H9 (cell line): ENCODE results near the gene VILL. TPM values are rescaled to one million over a fixed set of nuclear protein-coding genes. Genes with fewer than 3 reads are reported as not detected.

ENCODE experiments used
- DNase-seq: peaks from one replicate; pipeline ENCODE4 v3.0.0-alpha.2; 2017
- H2AFZ ChIP-seq: one replicate; pipeline ENCODE4 v1.6.1; 2013; ENCODE audit warnings: mild to moderate bottlenecking, low read length, control low read depth, moderate library complexity
- H2AK5ac ChIP-seq: 2 replicates; pipeline ENCODE4 v1.6.1; 2013; ENCODE audit warnings: low read length, control low read depth, mixed read lengths; ENCODE audit not compliant: insufficient read length
- H2BK120ac ChIP-seq: one replicate; pipeline ENCODE4 v1.6.1; 2013; ENCODE audit warnings: low read depth, mild to moderate bottlenecking, low read length, control low read depth, inconsistent platforms; ENCODE audit not compliant: poor library complexity, severe bottlenecking
- H2BK12ac ChIP-seq: 2 replicates; pipeline ENCODE4 v1.6.1; 2013; ENCODE audit warnings: low read length, control low read depth, mixed read lengths, low read depth; ENCODE audit not compliant: insufficient read length
- H2BK15ac ChIP-seq: 2 replicates; pipeline ENCODE4 v1.6.1; 2013; ENCODE audit warnings: low read depth, low read length, control low read depth
- H2BK20ac ChIP-seq: one replicate; pipeline ENCODE4 v1.6.1; 2013; ENCODE audit warnings: low read depth, mild to moderate bottlenecking, low read length, control low read depth, inconsistent platforms; ENCODE audit not compliant: poor library complexity, severe bottlenecking
- H2BK5ac ChIP-seq: 2 replicates; pipeline ENCODE4 v1.6.1; 2013; ENCODE audit warnings: low read length, control low read depth, mixed read lengths; ENCODE audit not compliant: insufficient read length
- H3K14ac ChIP-seq: 2 replicates; pipeline ENCODE4 v1.6.1; 2013; ENCODE audit warnings: low read length, control low read depth; ENCODE audit not compliant: insufficient read depth
- H3K18ac ChIP-seq: 2 replicates; pipeline ENCODE4 v1.6.1; 2013; ENCODE audit warnings: low read depth, mild to moderate bottlenecking, mixed read lengths, low read length, control low read depth; ENCODE audit not compliant: insufficient read length
- H3K23ac ChIP-seq: 2 replicates; pipeline ENCODE4 v1.6.1; 2013; ENCODE audit warnings: low read length, control low read depth, mixed read lengths, low read depth; ENCODE audit not compliant: insufficient read length
- H3K23me2 ChIP-seq: 2 replicates; pipeline ENCODE4 v1.6.1; 2013; ENCODE audit warnings: low read depth, mild to moderate bottlenecking, mixed read lengths, low read length, control low read depth; ENCODE audit not compliant: insufficient read length, poor library complexity, severe bottlenecking
- H3K27ac ChIP-seq: 2 replicates; pipeline ENCODE4 v1.5.1; 2013; ENCODE audit warnings: low read length, control low read depth, mixed read lengths, low read depth; ENCODE audit not compliant: insufficient read length
- H3K27me3 ChIP-seq: 2 replicates; pipeline ENCODE4 v1.6.1; 2013; ENCODE audit warnings: low read length, control low read depth, inconsistent platforms; ENCODE audit not compliant: insufficient read depth
- H3K4ac ChIP-seq: 2 replicates; pipeline ENCODE4 v1.6.1; 2013; ENCODE audit warnings: low read depth, mild to moderate bottlenecking, control low read depth, inconsistent platforms, low read length, moderate library complexity
- H3K4me1 ChIP-seq: 2 replicates; pipeline ENCODE4 v1.6.1; 2013; ENCODE audit warnings: low read length, control low read depth, inconsistent platforms; ENCODE audit not compliant: insufficient read depth
- H3K4me2 ChIP-seq: 2 replicates; pipeline ENCODE4 v1.6.1; 2013; ENCODE audit warnings: low read length, control low read depth, mixed read lengths; ENCODE audit not compliant: insufficient read length, insufficient read depth
- H3K56ac ChIP-seq: 2 replicates; pipeline ENCODE4 v1.6.1; 2013; ENCODE audit warnings: low read depth, mild to moderate bottlenecking, mixed read lengths, low read length, control low read depth; ENCODE audit not compliant: insufficient read length
- H3K79me1 ChIP-seq: 2 replicates; pipeline ENCODE4 v1.6.1; 2013; ENCODE audit warnings: low read depth, mild to moderate bottlenecking, moderate library complexity, low read length, control low read depth, inconsistent platforms; ENCODE audit not compliant: insufficient read depth, poor library complexity, severe bottlenecking
- H3K79me2 ChIP-seq: 2 replicates; pipeline ENCODE4 v1.6.1; 2013; ENCODE audit warnings: low read length, control low read depth, inconsistent platforms; ENCODE audit not compliant: insufficient read depth
- H3K9ac ChIP-seq: 2 replicates; pipeline ENCODE4 v1.6.1; 2013; ENCODE audit warnings: low read length, control low read depth, mixed read lengths; ENCODE audit not compliant: insufficient read length; ENCODE audit errors: extremely low read depth
- H3K9me3 ChIP-seq: one replicate; pipeline ENCODE4 v1.6.1; 2013; ENCODE audit warnings: low read depth, low read length, inconsistent platforms; ENCODE audit not compliant: control insufficient read depth
- H3T11ph ChIP-seq: one replicate; pipeline ENCODE4 v1.6.1; 2013; ENCODE audit warnings: mild to moderate bottlenecking, low read length, control low read depth, inconsistent platforms
- H4K20me1 ChIP-seq: one replicate; pipeline ENCODE4 v1.6.1; 2013; ENCODE audit not compliant: control insufficient read depth, insufficient read length, insufficient read depth
- H4K5ac ChIP-seq: 2 replicates; pipeline ENCODE4 v1.6.1; 2013; ENCODE audit warnings: low read depth, mild to moderate bottlenecking, mixed read lengths, low read length, control low read depth; ENCODE audit not compliant: insufficient read length
- H4K8ac ChIP-seq: replicated peaks from 2 replicates; pipeline ENCODE4 v1.6.1; 2013; ENCODE audit warnings: low read length, control low read depth, mixed read lengths, low read depth; ENCODE audit not compliant: insufficient read length
- H4K91ac ChIP-seq: 2 replicates; pipeline ENCODE4 v1.6.1; 2013; ENCODE audit warnings: low read depth, mild to moderate bottlenecking, moderate library complexity, mixed read lengths, low read length, control low read depth; ENCODE audit not compliant: insufficient read length
- H3K27ac Mint-ChIP-seq, 3 experiments: 2 replicates in 2 of 3; 3 replicates in 1 of 3; pipeline ENCODE4 v1.8.0; 2020 to 2021; ENCODE audit warnings: mixed read lengths in 3 of 3, mild to moderate bottlenecking in 1 of 3, moderate library complexity in 1 of 3
- H3K27me3 Mint-ChIP-seq: 2 replicates; pipeline ENCODE4 v1.8.0; 2021; ENCODE audit warnings: low read depth, mild to moderate bottlenecking, moderate library complexity, mixed read lengths
- H3K36me3 Mint-ChIP-seq, 3 experiments: 2 replicates in 2 of 3; 3 replicates in 1 of 3; pipeline ENCODE4 v1.8.0; 2020 to 2021; ENCODE audit warnings: low read depth in 3 of 3, mixed read lengths in 3 of 3; ENCODE audit not compliant: insufficient read depth in 1 of 3
- H3K4me1 Mint-ChIP-seq, 2 experiments: 2 replicates each; pipeline ENCODE4 v1.8.0; 2020; ENCODE audit warnings: mixed read lengths in 2 of 2
- H3K4me3 Mint-ChIP-seq, 2 experiments: 2 replicates in 1 of 2; 3 replicates in 1 of 2; pipeline ENCODE4 v1.8.0; 2020 to 2021; ENCODE audit warnings: mild to moderate bottlenecking in 2 of 2, mixed read lengths in 2 of 2, moderate library complexity in 1 of 2
- H3K9me3 Mint-ChIP-seq, 2 experiments: 2 replicates in 1 of 2; 3 replicates in 1 of 2; pipeline ENCODE4 v1.8.0; 2020; ENCODE audit warnings: mild to moderate bottlenecking in 2 of 2, mixed read lengths in 2 of 2, moderate library complexity in 1 of 2
- WGBS: extraction: QIAGEN DNeasy Blood & Tissue Kit; methylation state at CpG from one replicate; pipeline ENCODE4 v1.1.7; 2013; ENCODE audit warnings: missing lambda C conversion rate, low lambda C conversion rate, mixed read lengths; ENCODE audit not compliant: insufficient read length; ENCODE audit errors: extremely low coverage; 5-methylcytosine and 5-hydroxymethylcytosine counted together
- total RNA-seq: library from RNA; stranded (reverse); gene quantifications from 2 replicates; pipeline ENCODE4 v1.2.1, GENCODE V29; 2021
- TF ChIP-seq, protein P1 (sequence below): fragments of 200-600 bp; sonication (generic); conservative IDR thresholded peaks from 3 replicates; pipeline ENCODE4 v1.8.0; 2021; ENCODE audit warnings: antibody characterized with exemption, mild to moderate bottlenecking

VILL gene
- total RNA-seq, 1 experiment from 2014 or later = 3.2 TPM

DNA sequence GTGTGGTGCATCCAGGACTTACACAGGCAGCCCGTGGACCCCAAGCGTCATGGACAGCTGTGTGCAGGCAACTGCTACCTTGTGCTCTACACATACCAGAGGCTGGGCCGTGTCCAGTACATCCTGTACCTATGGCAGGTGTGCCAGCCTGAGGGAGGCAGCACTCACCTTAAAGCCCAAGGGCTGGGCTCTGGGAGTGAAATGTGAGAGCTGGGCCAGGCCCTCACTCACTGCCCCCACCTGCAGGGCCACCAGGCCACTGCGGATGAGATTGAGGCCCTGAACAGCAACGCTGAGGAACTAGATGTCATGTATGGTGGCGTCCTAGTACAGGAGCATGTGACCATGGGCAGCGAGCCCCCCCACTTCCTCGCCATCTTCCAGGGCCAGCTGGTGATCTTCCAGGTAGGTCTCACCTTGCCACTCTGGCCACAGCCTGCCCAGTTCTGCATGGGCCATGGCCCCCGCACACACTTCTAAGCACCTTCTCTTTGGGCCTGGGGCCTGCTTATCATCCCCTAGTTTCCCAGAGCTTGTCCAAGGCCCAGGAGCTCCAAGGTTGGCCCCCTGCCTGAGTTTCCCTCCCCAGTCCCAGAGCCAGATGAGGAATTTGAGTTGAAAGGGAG, 11.0 kb downstream of the VILL start:
- Mint-ChIP-seq H3K27me3 (peaks cover 10% of the 10 kb centered on the region), H3K27ac (no peak overlapping the region)
- no peak overlapping the region for H3K18ac ChIP-seq

More for the DNA sequence above, 11.0 kb downstream of the VILL start:
- no peaks in the 10 kb centered on the region for H3K79me2 ChIP-seq
- TF ChIP-seq, protein P1, sequence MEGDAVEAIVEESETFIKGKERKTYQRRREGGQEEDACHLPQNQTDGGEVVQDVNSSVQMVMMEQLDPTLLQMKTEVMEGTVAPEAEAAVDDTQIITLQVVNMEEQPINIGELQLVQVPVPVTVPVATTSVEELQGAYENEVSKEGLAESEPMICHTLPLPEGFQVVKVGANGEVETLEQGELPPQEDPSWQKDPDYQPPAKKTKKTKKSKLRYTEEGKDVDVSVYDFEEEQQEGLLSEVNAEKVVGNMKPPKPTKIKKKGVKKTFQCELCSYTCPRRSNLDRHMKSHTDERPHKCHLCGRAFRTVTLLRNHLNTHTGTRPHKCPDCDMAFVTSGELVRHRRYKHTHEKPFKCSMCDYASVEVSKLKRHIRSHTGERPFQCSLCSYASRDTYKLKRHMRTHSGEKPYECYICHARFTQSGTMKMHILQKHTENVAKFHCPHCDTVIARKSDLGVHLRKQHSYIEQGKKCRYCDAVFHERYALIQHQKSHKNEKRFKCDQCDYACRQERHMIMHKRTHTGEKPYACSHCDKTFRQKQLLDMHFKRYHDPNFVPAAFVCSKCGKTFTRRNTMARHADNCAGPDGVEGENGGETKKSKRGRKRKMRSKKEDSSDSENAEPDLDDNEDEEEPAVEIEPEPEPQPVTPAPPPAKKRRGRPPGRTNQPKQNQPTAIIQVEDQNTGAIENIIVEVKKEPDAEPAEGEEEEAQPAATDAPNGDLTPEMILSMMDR = peak; percentile 62; the same call in 2 of the 3 replicates
- no peak overlapping the region for H4K5ac ChIP-seq
- H3K27ac ChIP-seq = no peak overlapping the region
- Mint-ChIP-seq H3K4me1 (peaks cover 11 to 20% of the 10 kb centered on the region in 2 experiments), H3K36me3 (peaks cover 0 to 5% (median 4%) of the 10 kb centered on the region in 3 experiments; a peak in 4 of 7 replicates), H3K9me3 (no peaks in the 10 kb centered on the region; a peak in 1 of 5 replicates), H3K4me3 (no peak overlapping the region)
- H3K14ac ChIP-seq = no peak overlapping the region
- DNase-seq = peak; percentile 74
- no peaks in the 10 kb centered on the region for H3K9me3 ChIP-seq
- H2BK20ac ChIP-seq = no peak overlapping the region
- no peaks in the 10 kb centered on the region for H3K79me1 ChIP-seq
- WGBS = no CpG with 5 or more reads among the region's 9 CpGs
- no peak overlapping the region for H2BK5ac ChIP-seq
- H3K4me1 ChIP-seq = peaks cover 2% of the 10 kb centered on the region; the same call in 1 of the 2 replicates
- no peak overlapping the region for H3K9ac ChIP-seq
- H4K20me1 ChIP-seq = no peaks in the 10 kb centered on the region
- no peaks in the 10 kb centered on the region for H3K23me2 ChIP-seq
- no peak overlapping the region for H2BK120ac ChIP-seq
- no peak overlapping the region for H4K8ac ChIP-seq
- no peak overlapping the region for H3T11ph ChIP-seq
- no peak overlapping the region for H2BK15ac ChIP-seq
- H3K4ac ChIP-seq = no peak overlapping the region
- no peaks in the 10 kb centered on the region; the same call in 1 of the 2 replicates for H3K27me3 ChIP-seq
- no peak overlapping the region for H4K91ac ChIP-seq
- no peak overlapping the region for H2AK5ac ChIP-seq
- no peak overlapping the region for H3K23ac ChIP-seq
- H3K56ac ChIP-seq = no peak overlapping the region
- no peak overlapping the region for H2BK12ac ChIP-seq
- H3K4me2 ChIP-seq = no peak overlapping the region
- H2AFZ ChIP-seq = no peak overlapping the region
